Activated CD8-positive, alpha-beta memory T cell treated with anti-CD3 and anti-CD28 coated beads for 4 hours (primary cell): ENCODE measurements around the gene MAP3K2.

Experiments
- DNase-seq, 2 donors: peaks; one replicate each; pipeline ENCODE4 v3.0.0-alpha.2; 2020; ENCODE audit warnings: low read depth in 2 of 2

The MAP3K2 gene

DNA sequence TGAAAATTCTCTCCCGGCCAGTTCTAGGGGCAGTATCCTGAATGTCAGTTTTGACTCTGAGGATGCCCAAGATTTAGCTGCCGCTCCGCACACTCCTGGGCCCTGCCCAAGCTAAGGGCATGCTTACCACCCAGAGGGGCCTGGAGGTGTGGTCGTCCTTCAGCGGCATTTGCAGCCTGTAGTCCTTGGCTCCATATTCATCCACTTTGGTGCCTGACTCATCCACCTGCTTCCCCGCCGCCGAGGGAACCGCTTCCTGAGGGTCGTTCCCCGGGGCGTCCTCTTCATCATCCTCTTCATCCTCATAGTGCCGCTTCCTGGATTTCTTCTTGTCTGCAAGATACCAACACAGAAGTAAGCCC lies 94.4 kb downstream of the MAP3K2 start:
- DNase-seq: no peak

DNA sequence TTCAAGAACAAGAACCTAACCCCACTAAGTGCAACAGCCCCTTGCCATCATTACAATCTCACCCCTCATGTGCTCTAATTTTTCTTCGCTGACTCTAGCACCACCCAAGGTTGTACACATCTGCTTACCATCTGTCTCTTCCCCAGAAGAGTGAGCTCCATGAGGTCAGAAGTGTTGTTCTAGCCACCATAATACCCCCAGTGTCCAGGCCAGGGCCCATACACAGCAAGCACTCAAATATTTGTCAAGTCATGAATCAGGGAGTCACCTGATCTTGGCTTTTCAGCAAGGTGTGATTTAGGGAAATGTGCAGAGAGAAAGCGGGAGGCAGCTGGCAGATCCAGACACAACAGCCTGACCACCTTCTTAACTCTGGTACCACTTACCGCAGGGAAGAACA lies 99.5 kb downstream of the MAP3K2 start:
- DNase-seq: no peak

- no peak for DNase-seq
Measured at GRCh38 chr2:127283275-127283674, 104.5 kb downstream of the MAP3K2 start.

DNA sequence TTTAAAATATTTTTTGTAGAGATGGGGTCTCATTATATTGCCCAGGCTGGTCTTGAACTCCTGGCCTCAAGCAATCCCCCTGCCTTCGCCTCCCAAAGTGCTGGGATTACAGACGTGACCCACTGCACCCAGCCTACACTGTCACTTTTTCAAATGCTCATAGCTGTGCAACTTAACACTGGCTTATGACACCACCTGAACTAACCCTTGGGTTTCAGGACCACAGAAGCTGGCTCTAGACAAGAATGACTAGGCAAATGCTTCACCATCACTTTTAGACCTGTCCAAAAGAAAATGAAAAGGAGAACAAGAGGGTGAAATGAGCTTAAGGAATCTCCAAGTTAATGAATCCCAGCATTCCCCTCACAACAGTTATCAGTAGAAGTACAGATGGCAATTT lies 107.1 kb downstream of the MAP3K2 start:
- DNase-seq: no peak

GRCh38 chr2:127279781-127280180 lies 108.0 kb downstream of the MAP3K2 start:
- no peak for DNase-seq

GRCh38 chr2:127278959-127279358 lies 108.8 kb downstream of the MAP3K2 start:
- DNase-seq: no peak

DNA sequence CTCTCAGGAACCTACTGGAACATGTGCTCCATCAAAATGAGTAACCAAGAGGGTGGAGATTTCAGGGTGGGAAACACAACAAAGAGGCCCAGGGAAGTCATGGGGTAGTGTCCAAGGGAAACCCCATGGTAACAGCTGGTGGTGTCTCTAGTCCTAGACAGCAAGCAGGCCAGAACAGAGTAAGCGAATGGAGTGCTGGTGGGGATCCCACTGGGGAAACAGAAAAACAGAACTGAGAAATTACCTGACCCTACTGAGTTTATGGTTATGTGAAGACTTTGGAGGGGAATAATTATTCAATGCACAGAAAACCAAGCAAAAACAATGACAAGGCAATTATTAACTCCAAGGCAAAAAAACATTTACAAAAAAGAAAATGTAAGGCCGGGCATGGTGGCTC lies 110.7 kb downstream of the MAP3K2 start:
- no peak for DNase-seq

DNA sequence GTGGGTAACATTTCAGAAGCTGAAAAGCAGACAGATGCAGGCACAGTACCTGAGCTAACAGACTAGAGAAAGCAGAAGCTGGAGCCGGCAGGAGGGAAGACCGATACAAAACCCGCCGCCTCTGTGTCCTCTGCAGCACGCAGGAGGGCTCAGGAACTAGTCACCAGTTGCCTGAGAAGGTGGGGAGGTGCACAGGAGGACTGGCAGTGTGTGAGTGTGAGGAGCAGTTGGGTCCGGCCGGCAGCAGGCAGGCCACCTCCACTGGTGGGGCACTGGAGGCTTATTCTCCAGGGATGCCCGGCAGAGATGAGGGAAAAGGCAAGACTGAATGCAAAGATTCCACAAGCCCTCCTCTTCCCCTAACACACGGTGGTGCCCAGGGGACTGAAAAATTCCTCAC lies 112.0 kb downstream of the MAP3K2 start:
- DNase-seq: no peak

GRCh38 chr2:127275356-127275755 lies 112.4 kb downstream of the MAP3K2 start:
- no peak for DNase-seq

DNA sequence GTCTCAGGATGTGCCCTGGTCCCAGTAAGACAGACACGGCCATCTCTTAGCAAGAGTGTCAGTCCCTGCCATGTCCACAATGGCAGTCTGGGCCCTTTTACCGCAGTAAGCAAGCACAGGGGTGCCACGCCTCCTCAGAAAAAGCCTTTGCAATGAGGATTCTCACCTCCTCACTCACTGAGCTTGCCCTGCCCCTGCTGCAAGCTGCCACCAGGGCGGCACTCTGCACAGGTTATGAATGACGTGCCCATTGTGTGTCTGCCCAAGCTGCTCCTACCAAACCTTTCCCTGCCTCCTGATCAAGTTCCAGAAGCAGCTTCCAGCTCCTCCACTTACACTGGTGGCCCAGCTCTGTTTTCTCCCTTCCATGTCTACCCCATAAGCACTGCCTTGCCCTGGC lies 117.1 kb downstream of the MAP3K2 start:
- DNase-seq: no peak

GRCh38 chr2:127261804-127262406 lies 125.9 kb downstream of the MAP3K2 start:
- no peak for DNase-seq

DNA sequence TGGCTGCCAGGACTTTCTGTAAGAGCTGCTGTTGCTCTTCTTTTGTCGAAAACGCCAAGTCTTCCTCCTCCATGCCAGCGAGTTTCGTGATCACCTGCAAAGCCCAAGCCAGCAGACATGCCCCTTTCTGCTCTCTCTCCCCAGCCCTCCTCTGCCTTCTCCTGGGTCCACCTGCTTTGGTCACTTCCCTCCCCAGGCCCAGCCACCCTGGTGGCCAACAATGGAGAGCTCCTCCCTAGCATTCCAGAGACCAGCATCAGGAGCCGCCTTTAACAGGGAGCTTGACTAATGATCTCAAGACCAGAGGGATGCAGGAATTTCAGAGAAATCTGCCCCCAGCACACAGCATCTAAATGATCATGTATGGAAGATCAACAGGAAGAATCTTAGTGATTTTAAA lies 128.4 kb downstream of the MAP3K2 start:
- no peak for DNase-seq

DNA sequence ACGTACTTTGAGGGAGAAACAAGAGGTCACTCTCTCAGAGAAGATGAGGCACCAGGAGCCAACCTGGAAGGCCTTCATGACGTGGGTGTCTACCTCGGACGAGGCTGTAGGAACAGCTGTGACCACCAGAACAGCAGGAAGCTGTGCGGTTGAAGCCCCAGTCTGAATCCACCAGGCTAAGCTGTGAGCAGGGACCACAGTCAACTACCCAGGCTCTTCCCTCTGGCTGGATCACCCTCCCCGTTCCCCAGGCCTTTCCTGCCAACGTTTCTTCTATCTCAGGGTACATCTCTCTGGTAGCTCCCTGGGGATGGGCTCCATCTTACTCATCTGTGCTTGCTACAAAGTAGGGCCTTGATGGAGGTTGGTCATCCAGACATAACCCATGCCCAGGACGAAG lies 130.9 kb downstream of the MAP3K2 start:
- no peak for DNase-seq

DNA sequence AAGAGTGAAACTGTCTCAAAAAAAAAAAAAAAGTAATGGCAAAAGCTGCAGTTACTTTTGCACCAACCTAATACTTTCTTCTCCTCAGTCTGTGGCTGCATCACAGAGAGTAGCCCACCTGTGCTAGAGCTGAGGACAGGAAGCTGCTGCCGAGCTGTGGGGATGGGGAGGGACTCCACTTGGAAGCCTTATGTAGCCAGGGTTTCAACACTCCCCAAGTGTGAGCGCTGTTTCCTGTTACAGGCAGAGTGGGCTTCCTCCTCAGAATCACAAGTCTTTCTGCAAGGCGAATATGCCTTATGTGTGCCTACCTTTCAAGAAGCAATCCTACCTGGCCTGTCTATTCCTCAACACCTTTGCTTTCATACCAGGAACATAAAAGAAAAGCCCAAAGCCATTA lies 131.4 kb downstream of the MAP3K2 start:
- no peak for DNase-seq

DNA sequence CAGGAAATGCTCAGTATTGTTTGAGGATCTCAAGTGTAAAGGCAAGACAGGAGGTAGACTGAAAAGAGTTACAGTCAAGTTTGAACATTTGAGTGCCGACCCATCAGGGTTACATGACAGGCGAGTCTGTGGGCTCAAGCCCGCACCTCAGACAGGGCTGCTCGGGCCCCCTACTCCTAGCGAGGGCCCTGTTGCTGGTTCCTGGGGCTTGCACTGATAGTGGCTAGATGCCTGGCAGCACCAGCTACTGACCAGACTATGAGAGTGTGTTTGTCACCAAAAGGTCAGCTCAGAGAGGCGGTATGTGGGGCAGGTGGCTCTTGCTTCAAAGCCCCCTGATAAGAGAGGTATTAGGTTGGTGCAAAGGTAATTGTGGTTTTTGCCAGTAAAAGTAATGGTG lies 132.1 kb downstream of the MAP3K2 start:
- no peak for DNase-seq

DNA sequence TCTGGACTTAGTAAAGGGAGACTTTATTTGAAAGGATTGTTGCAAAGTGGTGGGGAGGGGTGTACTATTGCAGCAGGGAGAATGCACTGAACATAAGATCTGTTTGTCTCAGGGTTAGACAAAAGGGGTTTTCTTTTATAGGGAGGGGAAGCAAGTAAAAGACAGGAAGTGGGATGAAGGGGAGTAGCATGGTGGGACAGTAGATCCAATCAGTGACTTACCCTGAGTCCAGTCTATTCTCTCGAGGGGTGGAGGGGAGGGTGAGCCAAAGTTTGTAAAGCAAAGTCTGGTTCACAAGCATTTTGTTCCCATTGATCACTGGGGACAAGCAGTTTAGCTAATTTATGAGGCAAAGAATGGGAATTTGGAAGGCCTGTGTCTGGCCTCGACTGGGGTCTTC lies 132.6 kb downstream of the MAP3K2 start:
- DNase-seq: no peak

- DNase-seq: no peak
Measured at GRCh38 chr2:127254386-127254981, 133.3 kb downstream of the MAP3K2 start.
